Activated CD4-positive, alpha-beta memory T cell treated with anti-CD3 and anti-CD28 coated beads, Interleukin-2, amount 10 ng/mL, durations not matched to agents 7 days and 5 days (primary cell): ENCODE data around the gene KYNU. TPM values are rescaled to one million over a fixed set of nuclear protein-coding genes. Genes with fewer than 3 reads are reported as not detected.
"Not testable (repeated sequence)": the region's sequence is repeated elsewhere in the genome, so short reads cannot be mapped to it uniquely, and the experiment has no call there.

Experiments used
- CTCF ChIA-PET: fragments of 350-600 bp; sonication (Branson Sonifier 250); formaldehyde crosslinking; loops from one replicate; lab custom pipeline; 2021; ENCODE audit warnings: antibody characterized with exemption, inconsistent platforms; lab: Charles Lee
- POLR2A ChIA-PET: fragments of 350-600 bp; sonication (Branson Sonifier 250); formaldehyde crosslinking; loops from one replicate; lab custom pipeline; 2021; ENCODE audit warnings: antibody characterized with exemption; lab: Charles Lee
- DNase-seq: peaks from one replicate; pipeline ENCODE4 v3.0.0-alpha.2; 2020
- H3K27ac Mint-ChIP-seq: one replicate; pipeline ENCODE4 v1.8.0; 2021; ENCODE audit warnings: mild to moderate bottlenecking, mixed read lengths
- H3K27me3 Mint-ChIP-seq: one replicate; pipeline ENCODE4 v1.8.0; 2021; ENCODE audit warnings: mixed read lengths
- H3K36me3 Mint-ChIP-seq: one replicate; pipeline ENCODE4 v1.8.0; 2021; ENCODE audit warnings: low read depth, mixed read lengths
- H3K4me1 Mint-ChIP-seq: one replicate; pipeline ENCODE4 v1.8.0; 2021; ENCODE audit warnings: mixed read lengths
- H3K4me3 Mint-ChIP-seq: one replicate; pipeline ENCODE4 v1.8.0; 2021; ENCODE audit warnings: mild to moderate bottlenecking, mixed read lengths
- H3K9me3 Mint-ChIP-seq: one replicate; pipeline ENCODE4 v1.8.0; 2021; ENCODE audit warnings: mixed read lengths
- total RNA-seq, 2 experiments: library from RNA; stranded (reverse); gene quantifications; one replicate each; pipeline ENCODE4 v1.2.3, GENCODE V29; 2021

KYNU gene
- total RNA-seq, 2 experiments from 2014 or later: not detected

DNA sequence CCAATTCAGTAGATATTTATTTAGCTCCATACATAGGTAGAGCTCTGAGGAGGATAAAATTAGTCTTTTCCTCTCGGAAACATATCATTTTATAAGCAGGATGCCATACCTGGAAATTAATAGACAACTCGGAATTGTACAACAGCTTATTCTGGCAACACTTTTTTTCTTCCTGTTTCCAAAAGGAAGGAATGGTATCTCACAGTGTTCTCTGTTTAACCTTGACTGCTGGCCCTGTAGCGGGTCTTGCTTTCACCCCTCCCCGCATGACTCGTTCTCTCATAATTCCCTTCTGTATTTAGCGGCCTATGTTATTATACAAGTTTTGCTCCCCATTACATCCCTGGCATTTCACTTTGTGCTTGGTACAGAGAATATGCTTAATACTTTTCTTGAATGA is 2.5 kb upstream of the KYNU start:
- no peaks in the 10 kb centered on the region for H3K4me1 Mint-ChIP-seq
- ChIA-PET CTCF (no interaction called here), POLR2A (no interaction called here)
- H3K9me3 Mint-ChIP-seq: no peaks in the 10 kb centered on the region
- H3K27ac Mint-ChIP-seq: no peak overlapping the region
- H3K4me3 Mint-ChIP-seq: no peak overlapping the region
- no peak for DNase-seq
- H3K36me3 Mint-ChIP-seq: no peaks in the 10 kb centered on the region
- peaks cover 4% of the 10 kb centered on the region for H3K27me3 Mint-ChIP-seq

DNA sequence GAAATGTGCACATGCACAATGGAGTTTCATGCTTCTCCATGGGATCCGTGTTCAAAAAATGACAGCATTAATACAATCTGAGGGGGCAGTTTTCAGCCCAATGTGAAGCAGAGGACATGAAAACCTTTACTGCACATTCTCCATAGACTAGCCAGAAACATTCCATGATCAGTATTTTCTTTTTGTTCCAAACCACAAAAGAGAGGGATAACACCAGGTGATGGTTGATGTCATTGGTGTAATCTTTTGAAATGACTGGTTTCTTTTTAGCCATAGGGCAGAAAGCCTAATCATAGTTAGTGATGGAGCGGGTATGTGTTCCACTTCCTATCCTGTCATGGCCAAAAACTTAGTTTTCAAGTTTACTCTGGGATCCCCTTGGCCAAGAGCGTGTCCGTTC is 1.8 kb upstream of the KYNU start:
- no peaks in the 10 kb centered on the region for H3K4me1 Mint-ChIP-seq
- no peak overlapping the region for H3K27ac Mint-ChIP-seq
- no peak for DNase-seq
- peaks cover 4% of the 10 kb centered on the region for H3K27me3 Mint-ChIP-seq
- H3K4me3 Mint-ChIP-seq: no peak overlapping the region
- ChIA-PET POLR2A (no interaction called here), CTCF (no interaction called here)
- no peaks in the 10 kb centered on the region for H3K36me3 Mint-ChIP-seq
- H3K9me3 Mint-ChIP-seq: no peaks in the 10 kb centered on the region

DNA sequence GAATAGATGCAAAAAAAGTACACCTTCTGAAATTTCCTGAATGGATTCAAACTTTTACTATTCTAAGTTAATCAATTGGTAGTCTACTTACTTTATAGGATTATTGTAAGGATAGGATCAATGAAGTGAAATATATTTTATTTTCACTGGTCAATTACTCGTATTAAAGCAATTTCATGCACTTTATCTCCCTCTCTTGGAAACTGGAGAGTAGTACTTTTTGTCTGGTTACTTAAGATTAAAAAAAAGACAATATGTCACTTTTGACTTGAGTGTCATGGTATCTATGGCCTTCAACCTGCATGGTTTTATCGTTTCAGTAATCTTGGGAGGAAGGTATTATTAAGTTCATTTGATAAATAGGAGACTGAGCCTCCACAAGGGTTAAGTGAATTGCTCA is 1.0 kb upstream of the KYNU start:
- ChIA-PET CTCF (no interaction called here), POLR2A (no interaction called here)
- H3K9me3 Mint-ChIP-seq: no peaks in the 10 kb centered on the region
- H3K4me1 Mint-ChIP-seq: no peaks in the 10 kb centered on the region
- H3K36me3 Mint-ChIP-seq: no peaks in the 10 kb centered on the region
- peaks cover 4% of the 10 kb centered on the region for H3K27me3 Mint-ChIP-seq
- no peak overlapping the region for H3K4me3 Mint-ChIP-seq
- H3K27ac Mint-ChIP-seq: no peak overlapping the region
- DNase-seq: no peak

DNA sequence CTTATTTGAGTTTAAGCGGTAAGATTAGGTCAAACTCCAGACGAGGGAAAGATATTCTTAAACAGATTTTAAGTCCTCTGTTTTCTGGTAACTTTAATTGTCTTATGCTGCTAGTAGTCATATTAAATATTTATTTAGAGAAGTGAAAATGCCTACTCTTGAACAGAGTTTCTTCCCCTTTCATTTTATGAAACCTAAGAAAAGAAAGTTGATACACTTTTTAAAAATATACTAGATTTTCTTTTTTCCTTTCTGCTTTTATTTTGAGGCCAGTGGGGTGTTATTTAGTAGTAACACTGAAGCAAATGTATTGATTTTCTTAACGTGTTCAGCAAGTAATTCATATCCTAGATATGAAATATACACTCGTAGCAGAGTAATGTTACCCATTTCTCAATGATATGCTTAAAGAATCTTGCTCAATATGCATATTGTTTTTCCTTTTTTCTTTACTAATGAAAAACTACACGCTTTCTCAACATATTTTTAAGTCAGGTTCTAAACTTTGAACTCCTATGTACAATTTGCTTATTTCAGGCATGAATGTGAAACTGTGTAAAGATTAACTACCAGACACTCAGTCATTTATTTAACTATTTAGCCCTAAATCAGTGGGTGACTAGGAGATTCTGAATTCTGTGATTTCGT is 691 bp downstream of the KYNU start:
- no peak overlapping the region for H3K27ac Mint-ChIP-seq
- no peaks in the 10 kb centered on the region for H3K36me3 Mint-ChIP-seq
- POLR2A ChIA-PET: no interaction called here
- H3K4me1 Mint-ChIP-seq: no peaks in the 10 kb centered on the region
- no peak for DNase-seq
- CTCF ChIA-PET: no interaction called here
- H3K9me3 Mint-ChIP-seq: no peaks in the 10 kb centered on the region
- H3K4me3 Mint-ChIP-seq: no peak overlapping the region
- H3K27me3 Mint-ChIP-seq: peaks cover 4% of the 10 kb centered on the region

DNA sequence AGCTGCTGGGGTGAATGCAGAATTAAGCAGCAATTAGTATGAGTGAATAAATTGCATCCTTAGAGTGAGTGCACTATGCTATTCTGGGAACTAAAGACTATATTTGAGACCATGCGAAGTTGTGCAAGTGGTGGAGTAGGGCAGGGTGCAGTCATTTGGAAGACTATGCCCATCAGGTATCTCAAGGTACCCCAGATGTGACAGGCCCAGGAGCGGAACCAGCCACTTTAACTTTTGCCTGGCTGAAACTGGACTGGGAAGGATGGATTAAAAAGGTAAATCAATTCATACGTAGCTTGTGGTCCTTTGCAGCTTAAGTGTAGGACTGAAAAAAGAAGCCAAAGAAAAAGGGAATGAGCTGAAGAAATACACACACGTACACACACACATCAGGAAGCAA is 1.7 kb downstream of the KYNU start:
- no peak for DNase-seq
- Mint-ChIP-seq H3K36me3 (no peaks in the 10 kb centered on the region), H3K4me1 (no peaks in the 10 kb centered on the region), H3K4me3 (no peak overlapping the region), H3K27ac (no peak overlapping the region), H3K9me3 (peaks cover 3% of the 10 kb centered on the region), H3K27me3 (peaks cover 3% of the 10 kb centered on the region)
- ChIA-PET CTCF (interaction anchor here (1.1 kb wide), 1 partner anchor 14 kb away, joined by 3 read pairs; no protein-coding TSS in a partner anchor), POLR2A (no interaction called here)

DNA sequence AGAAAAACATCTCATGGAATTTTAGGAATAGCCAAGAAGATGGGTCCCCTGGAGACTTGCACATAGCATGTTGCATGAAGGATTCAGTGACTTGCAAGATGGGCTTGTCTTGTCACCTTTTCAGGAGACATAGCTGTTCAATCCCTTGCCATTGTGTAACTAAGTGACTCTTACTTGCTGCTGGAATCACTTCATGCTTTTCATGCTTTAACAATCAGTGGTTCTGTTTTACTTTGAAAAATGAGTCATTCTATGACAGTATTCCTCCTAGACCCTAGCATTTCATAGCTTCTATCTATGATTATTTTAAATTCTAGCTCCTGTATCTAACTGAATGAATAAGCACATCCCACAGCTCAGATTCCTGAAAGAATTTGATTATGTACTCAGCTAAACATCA is 2.8 kb downstream of the KYNU start:
- peaks cover 1% of the 10 kb centered on the region for H3K27me3 Mint-ChIP-seq
- H3K4me1 Mint-ChIP-seq: no peaks in the 10 kb centered on the region
- H3K36me3 Mint-ChIP-seq: no peaks in the 10 kb centered on the region
- H3K4me3 Mint-ChIP-seq: no peak overlapping the region
- DNase-seq: no peak
- POLR2A ChIA-PET: no interaction called here
- peaks cover 3% of the 10 kb centered on the region for H3K9me3 Mint-ChIP-seq
- no peak overlapping the region for H3K27ac Mint-ChIP-seq
- CTCF ChIA-PET: interaction anchor here (1.1 kb wide), 1 partner anchor 15 kb away, joined by 3 read pairs; no protein-coding TSS in a partner anchor

DNA sequence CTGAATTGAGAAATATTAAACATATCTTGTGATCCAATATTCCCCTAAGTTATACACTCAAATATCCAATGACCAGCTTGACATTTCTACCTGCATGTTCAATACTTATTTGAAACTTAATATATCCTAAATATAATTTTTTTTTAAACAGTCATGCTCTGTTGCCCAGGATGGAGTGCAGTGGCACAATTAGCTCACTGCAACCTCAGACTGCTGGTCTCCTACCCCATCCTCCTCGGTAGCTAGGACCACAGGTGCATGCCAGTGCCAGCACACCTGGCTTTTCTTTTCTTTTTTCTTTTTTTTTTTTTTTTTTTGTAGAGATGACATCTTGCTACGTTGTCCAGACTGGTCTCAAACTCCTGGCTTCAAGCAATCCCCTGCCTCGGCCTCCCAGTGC is 4.2 kb downstream of the KYNU start:
- Mint-ChIP-seq H3K9me3 (peaks cover 3% of the 10 kb centered on the region), H3K4me1 (no peaks in the 10 kb centered on the region), H3K4me3 (no peak overlapping the region), H3K27ac (no peak overlapping the region), H3K27me3 (peaks cover 1% of the 10 kb centered on the region), H3K36me3 (no peaks in the 10 kb centered on the region)
- CTCF ChIA-PET: interaction anchor here (0.7 kb wide), 1 partner anchor 1141 kb away, joined by 3 read pairs; no protein-coding TSS in a partner anchor
- no peak for DNase-seq
- POLR2A ChIA-PET: interaction anchor here (0.7 kb wide), 1 partner anchor 1567 kb away, joined by 3 read pairs; no protein-coding TSS in a partner anchor

DNA sequence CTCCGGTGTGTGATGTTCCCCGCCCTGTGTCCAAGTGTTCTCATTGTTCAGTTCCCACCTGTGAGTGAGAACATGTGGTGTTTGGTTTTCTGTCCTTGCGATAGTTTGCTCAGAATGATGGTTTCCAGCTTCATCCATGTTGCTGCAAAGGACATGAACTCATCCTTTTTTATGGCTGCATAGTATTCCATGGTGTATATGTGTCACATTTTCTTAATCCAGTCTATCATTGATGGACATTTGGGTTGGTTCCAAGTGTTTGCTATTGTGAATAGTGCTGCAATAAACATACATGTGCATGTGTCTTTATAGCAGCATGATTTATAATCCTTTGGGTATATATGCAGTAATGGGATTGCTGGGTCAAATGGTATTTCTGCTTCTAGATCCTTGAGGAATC is 5.0 kb downstream of the KYNU start:
- H3K27ac Mint-ChIP-seq, H3K4me1 Mint-ChIP-seq, CTCF ChIA-PET, H3K9me3 Mint-ChIP-seq, DNase-seq, H3K36me3 Mint-ChIP-seq, H3K4me3 Mint-ChIP-seq, POLR2A ChIA-PET, H3K27me3 Mint-ChIP-seq: not testable (repeated sequence)

DNA sequence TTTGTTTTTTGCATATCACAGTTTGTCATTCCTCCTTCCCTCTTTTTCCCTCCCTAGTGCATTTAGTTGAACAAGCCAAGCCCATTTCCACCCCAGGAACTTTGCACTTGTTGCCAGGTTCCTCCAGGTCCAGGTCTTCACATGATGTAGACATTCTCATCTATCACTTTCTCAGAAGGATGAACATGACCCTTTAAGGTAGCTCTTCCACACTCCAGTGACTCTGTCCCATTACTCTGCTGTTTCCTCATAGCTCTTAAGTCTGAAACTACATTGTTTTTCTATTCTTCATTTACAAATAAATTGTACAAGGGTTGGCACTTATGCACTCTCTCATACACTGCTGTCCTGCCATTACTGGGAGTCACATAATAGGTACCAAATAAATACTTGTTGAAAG is 6.1 kb downstream of the KYNU start:
- H3K4me3 Mint-ChIP-seq: no peak overlapping the region
- no peak for DNase-seq
- no peaks in the 10 kb centered on the region for H3K36me3 Mint-ChIP-seq
- CTCF ChIA-PET: interaction anchor here (0.6 kb wide), 1 partner anchor 802 kb away, joined by 3 read pairs; no protein-coding TSS in a partner anchor
- H3K9me3 Mint-ChIP-seq: peaks cover 3% of the 10 kb centered on the region
- POLR2A ChIA-PET: no interaction called here
- H3K4me1 Mint-ChIP-seq: no peaks in the 10 kb centered on the region
- no peak overlapping the region for H3K27ac Mint-ChIP-seq
- H3K27me3 Mint-ChIP-seq: peaks cover 1% of the 10 kb centered on the region

DNA sequence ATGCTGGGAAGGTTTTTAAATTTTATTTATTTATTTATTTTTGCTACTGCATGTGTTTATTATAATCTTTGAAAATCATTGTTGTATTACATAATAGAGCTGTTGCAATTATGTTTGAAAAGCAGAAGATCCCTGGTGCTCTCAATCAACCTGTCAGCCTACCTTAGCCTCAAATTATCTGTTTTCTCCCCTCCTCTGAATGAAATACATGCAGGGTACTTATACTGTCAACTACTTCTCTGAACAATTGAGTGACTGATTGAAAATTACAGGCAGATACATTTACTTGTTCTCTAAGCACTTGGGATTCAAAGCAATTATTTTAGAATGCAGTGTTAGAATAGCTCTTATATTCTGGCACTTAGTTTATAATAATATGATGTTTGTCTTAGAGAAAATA is 8.1 kb downstream of the KYNU start:
- CTCF ChIA-PET: interaction anchor here (0.5 kb wide), 1 partner anchor 916 kb away, joined by 3 read pairs; no protein-coding TSS in a partner anchor
- H3K27me3 Mint-ChIP-seq: peaks cover 1% of the 10 kb centered on the region
- no peak overlapping the region for H3K27ac Mint-ChIP-seq
- DNase-seq: no peak
- no peak overlapping the region for H3K4me3 Mint-ChIP-seq
- H3K9me3 Mint-ChIP-seq: peaks cover 3% of the 10 kb centered on the region
- POLR2A ChIA-PET: no interaction called here
- H3K4me1 Mint-ChIP-seq: no peaks in the 10 kb centered on the region
- H3K36me3 Mint-ChIP-seq: no peaks in the 10 kb centered on the region

DNA sequence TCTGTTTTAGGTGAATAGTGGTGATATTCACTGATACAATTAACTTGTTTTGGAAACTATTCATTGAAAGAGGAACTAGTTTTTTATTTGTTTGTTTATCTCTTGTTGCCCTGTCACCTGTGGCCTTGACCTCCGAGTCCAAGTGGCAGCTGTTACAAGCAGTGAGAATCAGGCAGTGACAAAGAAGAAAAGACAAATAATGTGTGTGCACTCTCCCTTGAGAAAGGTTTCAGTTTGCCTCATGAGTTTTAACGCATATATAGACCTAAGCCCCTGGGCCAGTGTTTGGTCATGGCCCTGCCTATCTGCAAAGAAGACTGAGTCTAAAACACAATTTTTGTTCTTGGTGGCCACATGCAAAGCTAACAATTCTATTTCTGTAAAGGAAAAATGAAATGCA is 15.3 kb downstream of the KYNU start:
- no peaks in the 10 kb centered on the region for H3K9me3 Mint-ChIP-seq
- CTCF ChIA-PET: no interaction called here
- H3K4me3 Mint-ChIP-seq: no peak overlapping the region
- no peaks in the 10 kb centered on the region for H3K36me3 Mint-ChIP-seq
- no peaks in the 10 kb centered on the region for H3K27me3 Mint-ChIP-seq
- no peaks in the 10 kb centered on the region for H3K4me1 Mint-ChIP-seq
- H3K27ac Mint-ChIP-seq: no peak overlapping the region
- POLR2A ChIA-PET: no interaction called here
- DNase-seq: no peak

DNA sequence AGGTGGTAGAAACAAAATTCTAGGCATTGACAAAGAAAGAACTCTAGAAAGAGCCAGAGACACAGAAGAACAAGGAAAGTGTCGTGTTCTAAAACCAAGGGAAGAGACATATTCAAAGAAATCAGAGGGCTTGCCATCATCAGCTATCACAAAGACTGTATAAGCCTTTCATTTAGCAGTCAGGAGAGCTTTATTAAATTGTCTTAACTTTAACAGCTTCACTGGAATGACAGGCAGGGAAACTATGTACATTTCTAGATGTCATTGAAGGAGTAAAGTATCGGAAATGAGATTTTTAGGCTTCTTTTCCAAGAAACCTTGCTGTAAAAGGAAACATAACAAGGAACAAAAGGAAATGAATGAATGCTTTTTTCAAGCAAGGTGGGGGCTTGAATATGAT is 15.8 kb downstream of the KYNU start:
- DNase-seq: no peak
- Mint-ChIP-seq H3K27me3 (no peaks in the 10 kb centered on the region), H3K36me3 (no peaks in the 10 kb centered on the region), H3K27ac (no peak overlapping the region), H3K4me3 (no peak overlapping the region), H3K4me1 (no peaks in the 10 kb centered on the region), H3K9me3 (no peaks in the 10 kb centered on the region)
- ChIA-PET POLR2A (no interaction called here), CTCF (no interaction called here)

DNA sequence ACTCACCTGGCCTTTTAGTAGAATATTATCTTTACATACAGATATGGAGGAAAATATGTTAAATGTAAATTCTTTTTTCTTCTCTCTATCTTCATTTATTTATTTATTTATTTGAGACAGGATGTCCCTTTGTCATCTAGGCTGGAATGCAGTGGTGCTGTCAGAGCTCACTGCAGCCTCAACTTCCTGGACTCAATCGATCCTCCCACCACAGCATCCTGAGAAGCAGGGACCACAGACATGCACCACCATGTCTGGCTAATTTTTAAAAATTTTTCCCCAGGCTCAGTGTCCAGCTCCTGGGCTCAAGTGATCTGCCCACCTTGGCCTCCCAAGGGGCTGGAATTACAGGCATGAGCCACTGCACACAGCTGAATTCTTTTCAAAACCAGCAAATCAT is 20.3 kb downstream of the KYNU start:
- ChIA-PET POLR2A (no interaction called here), CTCF (no interaction called here)
- DNase-seq: no peak
- Mint-ChIP-seq H3K27ac (no peak overlapping the region), H3K4me3 (no peak overlapping the region), H3K9me3 (no peaks in the 10 kb centered on the region), H3K36me3 (no peaks in the 10 kb centered on the region), H3K27me3 (no peaks in the 10 kb centered on the region), H3K4me1 (no peaks in the 10 kb centered on the region)

DNA sequence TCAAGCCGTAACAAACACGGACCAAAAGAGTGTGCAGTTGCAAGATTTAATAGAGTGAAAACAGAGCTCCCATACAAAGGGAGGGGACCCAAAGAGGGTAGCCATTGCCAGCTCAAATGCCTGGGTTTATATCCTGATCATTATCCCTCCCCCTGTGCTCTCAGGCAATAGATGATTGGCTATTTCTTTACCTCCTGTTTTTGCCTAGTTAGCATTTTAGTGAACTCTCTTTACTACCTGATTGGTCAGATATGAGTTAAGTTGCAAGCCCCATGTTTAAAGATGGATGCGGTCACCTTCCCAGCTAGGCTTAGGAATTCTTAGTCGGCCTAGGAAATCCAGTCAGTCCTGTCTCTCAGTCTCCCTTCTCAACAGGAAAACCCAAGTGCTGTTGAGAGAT is 22.9 kb downstream of the KYNU start:
- H3K36me3 Mint-ChIP-seq, H3K4me3 Mint-ChIP-seq, POLR2A ChIA-PET, H3K27me3 Mint-ChIP-seq, DNase-seq, CTCF ChIA-PET, H3K9me3 Mint-ChIP-seq, H3K4me1 Mint-ChIP-seq, H3K27ac Mint-ChIP-seq: not testable (repeated sequence)
